WTC11 (cell line): Measurements from ENCODE around the gene GRK6.

ENCODE experiments used
- CTCF ChIP-seq: fragments of 200-600 bp; IDR thresholded peaks from 2 replicates; pipeline ENCODE4 v1.8.0; 2022; ENCODE audit warnings: antibody characterized with exemption
- ELF4 ChIP-seq: sonication (generic); formaldehyde crosslinking; IDR thresholded peaks from 2 replicates; pipeline ENCODE4 v1.8.1; 2022; ENCODE audit warnings: low read depth, mild to moderate bottlenecking, moderate library complexity, missing genetic modification reagents
- ESRRA ChIP-seq: sonication (generic); formaldehyde crosslinking; IDR thresholded peaks from 2 replicates; pipeline ENCODE4 v1.8.1; 2022; ENCODE audit warnings: mild to moderate bottlenecking, missing genetic modification reagents, borderline replicate concordance
- FOXK1 ChIP-seq: sonication (generic); formaldehyde crosslinking; IDR thresholded peaks from 2 replicates; pipeline ENCODE4 v1.8.0; 2022; ENCODE audit warnings: mild to moderate bottlenecking, moderate library complexity, missing genetic modification reagents
- MAX ChIP-seq: sonication (generic); formaldehyde crosslinking; IDR thresholded peaks from 2 replicates; pipeline ENCODE4 v1.8.0; 2022; ENCODE audit warnings: mild to moderate bottlenecking, missing genetic modification reagents
- TCF7 ChIP-seq: sonication (generic); formaldehyde crosslinking; IDR thresholded peaks from 2 replicates; pipeline ENCODE4 v1.8.0; 2022; ENCODE audit warnings: mild to moderate bottlenecking, low read depth, missing genetic modification reagents, moderate library complexity
- USF2 ChIP-seq: sonication (generic); formaldehyde crosslinking; IDR thresholded peaks from 2 replicates; pipeline ENCODE4 v1.8.1; 2023; ENCODE audit warnings: mild to moderate bottlenecking, missing genetic modification reagents, moderate library complexity
- ZBTB21 ChIP-seq: sonication (generic); formaldehyde crosslinking; IDR thresholded peaks from 2 replicates; pipeline ENCODE4 v1.8.1; 2023; ENCODE audit warnings: mild to moderate bottlenecking, missing genetic modification reagents, borderline replicate concordance
- ZBTB43 ChIP-seq: sonication (generic); formaldehyde crosslinking; IDR thresholded peaks from 2 replicates; pipeline ENCODE4 v1.8.1; 2023; ENCODE audit warnings: mild to moderate bottlenecking, missing genetic modification reagents

- TF ChIP-seq FOXK1 (CRISPR knock-in tag) (no peak), CTCF (no peak), USF2 (no peak), ZBTB43 (CRISPR knock-in tag) (no peak), MAX (CRISPR knock-in tag) (no peak), ESRRA (CRISPR knock-in tag) (no peak), ELF4 (CRISPR knock-in tag) (no peak), TCF7 (CRISPR knock-in tag) (no peak), ZBTB21 (CRISPR knock-in tag) (no peak)
Measured at GRCh38 chr5:177467436-177467835, 41.0 kb downstream of the GRK6 start.
